Omental fat pad (tissue), 4 donors: ENCODE data around the gene TBC1D22A. TPM values are rescaled to one million over a fixed set of nuclear protein-coding genes. Genes with fewer than 3 reads are reported as not detected.
"Not testable (repeated sequence)": the region's sequence is repeated elsewhere in the genome, so short reads cannot be mapped to it uniquely, and the experiment has no call there.

Experiments
- ATAC-seq: fragments of 150-250 bp; one replicate; pipeline ENCODE4 v1.9.1; 2016; ENCODE audit warnings: mild to moderate bottlenecking, moderate library complexity; ENCODE audit not compliant: low FRiP score
- DNase-seq: peaks from one replicate; pipeline ENCODE4 v3.0.0-alpha.2; 2019; ENCODE audit warnings: low spot score
- total RNA-seq, 4 donors: library from RNA; depleted of rRNA; stranded (reverse); fragments of >200 nt; gene quantifications; one replicate each; pipeline ENCODE4 v1.1.0, GENCODE V29; 2016
- TF ChIP-seq, protein P1 (sequence below), 3 donors: fragments of 450-650 bp; IDR thresholded peaks; one replicate each; pipeline ENCODE4 v1.5.1; 2016 to 2017; ENCODE audit warnings: antibody characterized with exemption in 3 of 3, mild to moderate bottlenecking in 3 of 3, moderate library complexity in 2 of 3

Gene TBC1D22A
- total RNA-seq, 4 donors from 2014 or later = 21.3 to 31.2 (median 24.5) TPM

DNA sequence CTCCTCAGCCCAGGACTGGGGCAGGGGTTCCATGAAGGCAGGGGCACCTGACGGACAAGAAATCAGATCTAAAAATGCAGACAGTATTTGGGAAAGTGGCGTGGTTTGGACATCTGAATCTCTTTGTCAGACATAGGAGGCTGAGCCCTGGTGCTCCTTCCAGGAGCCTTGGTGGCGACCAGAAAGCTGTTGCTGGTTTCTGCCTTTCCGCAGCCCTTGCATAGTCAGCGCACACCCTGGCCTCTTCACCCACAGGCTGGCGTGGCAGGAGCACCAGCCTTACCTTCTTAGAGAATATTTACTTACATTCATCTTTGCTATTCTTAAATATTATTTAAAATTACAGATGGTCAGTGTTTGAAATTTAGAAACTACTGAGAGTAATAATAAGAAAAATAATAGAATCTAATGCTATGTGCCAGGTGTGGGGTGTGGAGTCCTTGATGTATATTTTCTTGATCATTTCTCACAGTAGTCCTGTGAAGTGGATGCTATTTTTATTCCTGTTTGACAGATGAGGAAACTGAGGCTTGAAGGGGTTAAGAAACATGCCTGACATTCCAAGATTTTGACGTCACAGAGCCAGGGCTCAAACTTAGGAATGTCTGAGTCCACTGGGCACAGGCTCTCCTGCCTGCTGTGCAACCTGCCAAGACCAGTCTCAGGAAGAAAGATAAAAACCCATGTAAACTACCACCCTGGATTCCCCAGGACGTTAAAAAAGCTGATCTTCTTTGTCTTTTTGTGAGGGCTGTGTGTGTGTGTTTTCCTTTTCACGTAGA, 51.6 kb downstream of the TBC1D22A start:
- ATAC-seq = no peak
- TF ChIP-seq, protein P1, sequence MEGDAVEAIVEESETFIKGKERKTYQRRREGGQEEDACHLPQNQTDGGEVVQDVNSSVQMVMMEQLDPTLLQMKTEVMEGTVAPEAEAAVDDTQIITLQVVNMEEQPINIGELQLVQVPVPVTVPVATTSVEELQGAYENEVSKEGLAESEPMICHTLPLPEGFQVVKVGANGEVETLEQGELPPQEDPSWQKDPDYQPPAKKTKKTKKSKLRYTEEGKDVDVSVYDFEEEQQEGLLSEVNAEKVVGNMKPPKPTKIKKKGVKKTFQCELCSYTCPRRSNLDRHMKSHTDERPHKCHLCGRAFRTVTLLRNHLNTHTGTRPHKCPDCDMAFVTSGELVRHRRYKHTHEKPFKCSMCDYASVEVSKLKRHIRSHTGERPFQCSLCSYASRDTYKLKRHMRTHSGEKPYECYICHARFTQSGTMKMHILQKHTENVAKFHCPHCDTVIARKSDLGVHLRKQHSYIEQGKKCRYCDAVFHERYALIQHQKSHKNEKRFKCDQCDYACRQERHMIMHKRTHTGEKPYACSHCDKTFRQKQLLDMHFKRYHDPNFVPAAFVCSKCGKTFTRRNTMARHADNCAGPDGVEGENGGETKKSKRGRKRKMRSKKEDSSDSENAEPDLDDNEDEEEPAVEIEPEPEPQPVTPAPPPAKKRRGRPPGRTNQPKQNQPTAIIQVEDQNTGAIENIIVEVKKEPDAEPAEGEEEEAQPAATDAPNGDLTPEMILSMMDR (IDR thresholded peaks at IDR 0.05) = no peak

DNA sequence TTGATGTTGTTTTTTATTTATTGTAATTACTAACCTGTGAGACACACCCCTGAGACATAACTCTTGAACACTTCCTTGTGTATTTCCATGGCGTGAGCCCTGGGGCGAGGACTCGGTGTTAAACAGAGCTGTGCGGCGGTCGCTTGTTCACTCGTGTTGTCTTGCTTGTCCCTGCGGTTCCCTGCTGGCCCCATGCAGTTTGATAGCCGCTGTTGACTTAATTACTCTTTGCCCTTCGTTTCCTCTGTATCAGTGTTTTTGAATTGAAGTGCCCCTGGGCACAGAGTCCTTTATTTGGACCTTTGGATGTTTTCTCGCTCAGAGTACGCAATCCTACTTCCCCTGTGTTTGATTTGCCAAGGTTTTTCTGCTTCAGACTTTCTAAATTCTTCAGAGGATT, 52.7 kb downstream of the TBC1D22A start:
- no peak for ATAC-seq
- no peak for DNase-seq
- TF ChIP-seq, protein P1 (IDR thresholded peaks at IDR 0.05) = no peak

More for the DNA sequence above, 51.6 kb downstream of the TBC1D22A start:
- no peak for DNase-seq

DNA sequence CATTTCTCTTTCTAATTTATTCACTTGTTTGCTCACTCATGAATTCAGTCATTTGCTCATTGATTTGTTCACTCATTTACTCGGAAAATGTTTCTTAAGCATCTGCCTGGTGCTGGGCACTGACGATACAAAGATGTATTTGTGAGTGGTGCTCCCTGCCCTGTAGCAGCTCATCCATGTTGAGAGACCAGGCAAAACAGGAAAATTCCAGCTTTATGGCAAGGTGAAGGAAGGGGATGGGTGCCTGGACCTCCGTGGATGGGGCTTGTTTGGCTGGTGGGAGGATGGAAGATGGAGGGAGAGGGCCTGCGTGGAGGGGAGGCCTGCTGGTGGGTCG, 53.1 kb downstream of the TBC1D22A start:
- ATAC-seq (no peak), DNase-seq (no peak)
- TF ChIP-seq, protein P1 (IDR thresholded peaks at IDR 0.05) = no peak

DNA sequence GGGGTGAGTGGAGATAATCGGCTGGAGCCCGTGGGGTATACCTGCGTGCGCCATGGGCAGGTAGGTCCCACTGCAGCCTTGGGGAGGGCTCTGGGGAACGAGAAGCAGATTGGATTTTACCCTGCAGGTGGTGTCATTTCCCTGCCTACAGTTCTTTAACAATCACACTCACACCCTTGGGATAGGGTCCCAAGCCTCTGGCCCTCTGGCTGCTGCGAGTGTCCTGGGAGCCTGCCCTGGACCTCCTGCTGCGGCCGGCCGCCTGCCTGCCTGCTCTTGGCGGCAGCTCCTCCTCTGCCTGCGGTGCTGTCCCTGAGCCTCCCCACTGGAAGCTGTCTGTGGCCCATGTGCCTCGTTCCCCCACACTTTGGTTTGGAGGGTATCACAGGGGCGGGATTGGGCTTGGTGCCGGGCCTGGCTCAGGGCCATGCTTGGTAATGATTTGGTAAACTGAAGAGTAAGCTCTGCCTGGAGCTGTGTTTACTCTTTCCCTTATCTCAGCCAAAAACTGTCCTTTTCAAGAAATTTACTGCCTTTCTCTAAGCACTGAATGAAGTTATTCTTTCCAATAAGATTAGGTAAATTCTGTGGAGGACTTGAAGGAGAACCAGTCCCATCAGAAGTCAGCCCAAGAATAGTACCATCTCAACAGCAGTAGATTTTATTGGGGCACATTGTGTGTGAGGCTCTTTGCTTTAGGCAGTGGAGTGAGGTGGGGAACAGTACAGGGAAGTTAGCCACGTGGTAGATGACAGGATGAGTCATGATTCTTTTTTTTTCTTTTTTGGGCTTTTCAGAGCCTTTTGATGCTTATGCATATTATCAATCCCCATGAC, 53.7 kb downstream of the TBC1D22A start:
- TF ChIP-seq, protein P1 (IDR thresholded peaks at IDR 0.05) = no peak
- ATAC-seq (peak; percentile 88), DNase-seq (no peak)

DNA sequence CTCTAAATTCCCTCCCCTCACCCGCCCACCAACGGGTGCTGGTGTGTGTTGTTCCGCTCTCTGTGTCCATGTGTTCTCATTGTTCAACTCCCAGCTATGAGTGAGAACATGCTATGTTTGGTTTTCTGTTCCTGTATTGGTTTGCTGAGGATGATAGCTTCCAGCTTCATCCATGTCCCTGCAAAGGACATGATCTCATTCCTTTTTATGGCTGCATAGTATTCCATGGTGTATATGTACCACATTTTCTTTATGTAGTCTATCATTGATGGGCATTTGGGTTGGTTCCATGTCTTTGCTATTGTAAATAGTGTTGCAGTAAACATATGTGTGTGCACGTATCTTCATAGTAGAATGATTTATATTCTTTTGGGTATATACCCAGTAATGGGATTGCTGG, 54.9 kb downstream of the TBC1D22A start:
- not testable (repeated sequence) for ATAC-seq, DNase-seq

DNA sequence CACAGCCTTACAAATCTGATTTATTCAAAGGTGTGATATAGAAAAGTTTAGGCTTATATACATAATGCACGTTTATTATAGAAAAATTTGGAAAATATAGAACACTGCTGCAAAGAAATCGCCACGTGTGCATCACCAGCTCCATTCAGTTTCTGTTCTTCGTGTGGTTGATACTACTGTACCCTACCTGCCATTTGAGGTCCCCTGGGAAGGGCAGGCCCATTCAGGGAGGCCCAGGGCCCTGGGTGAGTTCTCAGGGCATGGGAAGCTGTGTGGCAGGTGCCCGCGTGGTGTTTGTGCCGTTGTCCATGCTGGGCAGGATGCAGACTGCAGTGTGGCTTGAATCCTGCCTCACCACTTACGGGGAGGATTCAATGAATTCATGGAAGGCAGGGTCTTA, 60.8 kb downstream of the TBC1D22A start:
- DNase-seq (no peak), ATAC-seq (no peak)
- TF ChIP-seq, protein P1 (IDR thresholded peaks at IDR 0.05) = no peak

DNA sequence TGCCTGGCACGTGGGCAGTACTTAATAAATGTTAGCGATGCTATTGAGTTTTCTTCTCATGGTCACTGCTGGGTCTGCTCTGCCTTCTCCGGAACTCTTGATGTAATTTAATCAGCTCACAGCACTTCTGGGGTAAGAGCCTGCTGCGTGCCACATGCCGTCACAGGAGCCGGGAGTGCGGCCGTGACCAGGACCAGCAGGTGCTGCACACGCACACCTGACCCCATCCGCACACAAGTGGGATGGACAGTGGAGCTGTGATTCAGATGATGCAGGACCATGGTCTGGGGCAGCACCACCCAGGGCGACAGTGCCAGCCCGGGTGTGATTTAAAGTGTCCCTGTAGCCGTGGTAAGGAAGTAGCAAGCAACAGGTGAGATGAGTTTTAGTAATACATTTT, 61.2 kb downstream of the TBC1D22A start:
- TF ChIP-seq, protein P1 (IDR thresholded peaks at IDR 0.05) = no peak
- DNase-seq = no peak
- no peak for ATAC-seq
